H1 (cell line): ENCODE data around the gene TNXB. TPM values are rescaled to one million over a fixed set of nuclear protein-coding genes. Genes with fewer than 3 reads are reported as not detected.

Experiments used
- BACH1 ChIP-seq: IDR thresholded peaks from 2 replicates; pipeline ENCODE4 v1.6.1; 2012; ENCODE audit warnings: low read length, improper control_type of control experiment
- CEBPB ChIP-seq: IDR thresholded peaks from 2 replicates; pipeline ENCODE4 v1.6.1; 2012; ENCODE audit warnings: low read depth, low read length
- CHD1 ChIP-seq: IDR thresholded peaks from 2 replicates; pipeline ENCODE4 v1.6.1; 2012; ENCODE audit warnings: low read depth, low read length, improper control_type of control experiment
- KDM4A ChIP-seq: IDR thresholded peaks from one replicate; pipeline ENCODE4 v1.7.1; 2012; ENCODE audit warnings: low read depth, mild to moderate bottlenecking, moderate library complexity, low read length, inconsistent platforms; ENCODE audit not compliant: severe bottlenecking
- MAFK ChIP-seq: IDR thresholded peaks from 2 replicates; pipeline ENCODE4 v1.6.1; 2012; ENCODE audit warnings: low read depth, mild to moderate bottlenecking, improper control_type of control experiment, low read length
- PHF8 ChIP-seq: fragments of 200-600 bp; sonication (generic); conservative IDR thresholded peaks from 2 replicates; pipeline ENCODE4 v1.7.1; 2012; ENCODE audit warnings: low read depth, mild to moderate bottlenecking, inconsistent platforms, low read length, moderate library complexity
- POLR2AphosphoS5 ChIP-seq: IDR thresholded peaks from 2 replicates; pipeline ENCODE4 v1.6.1; 2011; ENCODE audit warnings: low read depth, low read length
- RFX5 ChIP-seq: IDR thresholded peaks from 2 replicates; pipeline ENCODE4 v1.6.1; 2011; ENCODE audit warnings: low read depth, low read length, improper control_type of control experiment, borderline replicate concordance
- SAP30 ChIP-seq: fragments of 300-600 bp; sonication (generic); IDR thresholded peaks from 2 replicates; pipeline ENCODE4 v1.7.1; 2012; ENCODE audit warnings: low read length, moderate library complexity, mild to moderate bottlenecking, inconsistent platforms; ENCODE audit not compliant: insufficient read depth, insufficient replicate concordance
- polyA plus RNA-seq, 7 experiments: library from polyadenylated mRNA; depleted of rRNA in 3 of 7; stranded (reverse) in 5 of 7; unstranded in 2 of 7; fragments of >200 nt in 5 of 7; fragments of 200-250 nt in 2 of 7; gene quantifications; 1 replicate in 5 of 7; 2 replicates in 1 of 7; 4 replicates in 1 of 7; pipeline versions ENCODE4 v1.2.1 to v1.2.3, GENCODE V29; 2011 to 2013; ENCODE audit warnings: missing spikeins in 2 of 7, mixed read lengths in 2 of 7
- total RNA-seq: library from RNA; stranded (reverse); fragmentation: NEBNext Ultra II Directional; extraction: Animal tissue kit (Norgen Biotek cat#: 25700); gene quantifications from 2 replicates; pipeline ENCODE4 v1.2.1, GENCODE V29; 2021
- TF ChIP-seq, protein P1 (sequence below): fragments of 300-600 bp; sonication (generic); IDR thresholded peaks from 2 replicates; pipeline ENCODE4 v1.7.1; 2012; ENCODE audit warnings: low read length, moderate library complexity, mild to moderate bottlenecking, inconsistent platforms; ENCODE audit not compliant: insufficient replicate concordance

TNXB gene
- total and polyA plus RNA-seq, 2 of the 8 experiments (the other 6 are each of a cell fraction or from before 2014, with no cell fraction given): 3.1 to 4.8 TPM

DNA sequence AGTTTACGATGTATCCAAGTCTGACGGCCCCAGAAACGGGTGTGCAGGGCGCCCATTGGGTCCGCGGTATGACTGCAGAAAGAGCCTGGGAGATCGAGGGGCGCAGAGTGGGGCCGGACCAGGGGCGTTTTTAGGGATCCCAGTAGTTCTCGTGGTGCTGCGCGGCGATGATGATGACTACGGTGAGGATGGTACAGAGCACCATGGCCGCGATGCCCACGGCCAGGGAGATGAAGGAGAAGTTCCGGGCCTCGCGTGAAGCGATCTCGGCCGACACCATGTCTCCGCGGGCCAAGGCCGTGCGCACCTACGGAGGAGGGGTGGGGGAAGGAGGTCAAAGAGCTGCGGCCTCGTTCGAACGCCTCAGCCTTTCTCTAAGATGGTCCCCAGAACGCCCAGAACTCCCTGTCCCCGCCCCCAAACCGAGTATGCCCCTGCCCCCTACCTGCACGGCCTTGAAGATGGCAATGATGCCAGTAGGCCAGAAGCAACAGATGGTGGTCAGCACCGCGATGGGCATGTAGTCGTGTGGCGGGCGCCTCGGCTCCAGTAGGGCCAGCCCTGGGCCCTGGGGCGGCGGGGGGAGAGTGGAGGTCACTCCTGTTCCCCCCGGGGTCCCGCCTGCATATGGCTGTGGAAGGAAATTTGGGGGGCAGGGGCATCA is 40.1 kb upstream of the TNXB start (continued):
- TF ChIP-seq, protein P1, sequence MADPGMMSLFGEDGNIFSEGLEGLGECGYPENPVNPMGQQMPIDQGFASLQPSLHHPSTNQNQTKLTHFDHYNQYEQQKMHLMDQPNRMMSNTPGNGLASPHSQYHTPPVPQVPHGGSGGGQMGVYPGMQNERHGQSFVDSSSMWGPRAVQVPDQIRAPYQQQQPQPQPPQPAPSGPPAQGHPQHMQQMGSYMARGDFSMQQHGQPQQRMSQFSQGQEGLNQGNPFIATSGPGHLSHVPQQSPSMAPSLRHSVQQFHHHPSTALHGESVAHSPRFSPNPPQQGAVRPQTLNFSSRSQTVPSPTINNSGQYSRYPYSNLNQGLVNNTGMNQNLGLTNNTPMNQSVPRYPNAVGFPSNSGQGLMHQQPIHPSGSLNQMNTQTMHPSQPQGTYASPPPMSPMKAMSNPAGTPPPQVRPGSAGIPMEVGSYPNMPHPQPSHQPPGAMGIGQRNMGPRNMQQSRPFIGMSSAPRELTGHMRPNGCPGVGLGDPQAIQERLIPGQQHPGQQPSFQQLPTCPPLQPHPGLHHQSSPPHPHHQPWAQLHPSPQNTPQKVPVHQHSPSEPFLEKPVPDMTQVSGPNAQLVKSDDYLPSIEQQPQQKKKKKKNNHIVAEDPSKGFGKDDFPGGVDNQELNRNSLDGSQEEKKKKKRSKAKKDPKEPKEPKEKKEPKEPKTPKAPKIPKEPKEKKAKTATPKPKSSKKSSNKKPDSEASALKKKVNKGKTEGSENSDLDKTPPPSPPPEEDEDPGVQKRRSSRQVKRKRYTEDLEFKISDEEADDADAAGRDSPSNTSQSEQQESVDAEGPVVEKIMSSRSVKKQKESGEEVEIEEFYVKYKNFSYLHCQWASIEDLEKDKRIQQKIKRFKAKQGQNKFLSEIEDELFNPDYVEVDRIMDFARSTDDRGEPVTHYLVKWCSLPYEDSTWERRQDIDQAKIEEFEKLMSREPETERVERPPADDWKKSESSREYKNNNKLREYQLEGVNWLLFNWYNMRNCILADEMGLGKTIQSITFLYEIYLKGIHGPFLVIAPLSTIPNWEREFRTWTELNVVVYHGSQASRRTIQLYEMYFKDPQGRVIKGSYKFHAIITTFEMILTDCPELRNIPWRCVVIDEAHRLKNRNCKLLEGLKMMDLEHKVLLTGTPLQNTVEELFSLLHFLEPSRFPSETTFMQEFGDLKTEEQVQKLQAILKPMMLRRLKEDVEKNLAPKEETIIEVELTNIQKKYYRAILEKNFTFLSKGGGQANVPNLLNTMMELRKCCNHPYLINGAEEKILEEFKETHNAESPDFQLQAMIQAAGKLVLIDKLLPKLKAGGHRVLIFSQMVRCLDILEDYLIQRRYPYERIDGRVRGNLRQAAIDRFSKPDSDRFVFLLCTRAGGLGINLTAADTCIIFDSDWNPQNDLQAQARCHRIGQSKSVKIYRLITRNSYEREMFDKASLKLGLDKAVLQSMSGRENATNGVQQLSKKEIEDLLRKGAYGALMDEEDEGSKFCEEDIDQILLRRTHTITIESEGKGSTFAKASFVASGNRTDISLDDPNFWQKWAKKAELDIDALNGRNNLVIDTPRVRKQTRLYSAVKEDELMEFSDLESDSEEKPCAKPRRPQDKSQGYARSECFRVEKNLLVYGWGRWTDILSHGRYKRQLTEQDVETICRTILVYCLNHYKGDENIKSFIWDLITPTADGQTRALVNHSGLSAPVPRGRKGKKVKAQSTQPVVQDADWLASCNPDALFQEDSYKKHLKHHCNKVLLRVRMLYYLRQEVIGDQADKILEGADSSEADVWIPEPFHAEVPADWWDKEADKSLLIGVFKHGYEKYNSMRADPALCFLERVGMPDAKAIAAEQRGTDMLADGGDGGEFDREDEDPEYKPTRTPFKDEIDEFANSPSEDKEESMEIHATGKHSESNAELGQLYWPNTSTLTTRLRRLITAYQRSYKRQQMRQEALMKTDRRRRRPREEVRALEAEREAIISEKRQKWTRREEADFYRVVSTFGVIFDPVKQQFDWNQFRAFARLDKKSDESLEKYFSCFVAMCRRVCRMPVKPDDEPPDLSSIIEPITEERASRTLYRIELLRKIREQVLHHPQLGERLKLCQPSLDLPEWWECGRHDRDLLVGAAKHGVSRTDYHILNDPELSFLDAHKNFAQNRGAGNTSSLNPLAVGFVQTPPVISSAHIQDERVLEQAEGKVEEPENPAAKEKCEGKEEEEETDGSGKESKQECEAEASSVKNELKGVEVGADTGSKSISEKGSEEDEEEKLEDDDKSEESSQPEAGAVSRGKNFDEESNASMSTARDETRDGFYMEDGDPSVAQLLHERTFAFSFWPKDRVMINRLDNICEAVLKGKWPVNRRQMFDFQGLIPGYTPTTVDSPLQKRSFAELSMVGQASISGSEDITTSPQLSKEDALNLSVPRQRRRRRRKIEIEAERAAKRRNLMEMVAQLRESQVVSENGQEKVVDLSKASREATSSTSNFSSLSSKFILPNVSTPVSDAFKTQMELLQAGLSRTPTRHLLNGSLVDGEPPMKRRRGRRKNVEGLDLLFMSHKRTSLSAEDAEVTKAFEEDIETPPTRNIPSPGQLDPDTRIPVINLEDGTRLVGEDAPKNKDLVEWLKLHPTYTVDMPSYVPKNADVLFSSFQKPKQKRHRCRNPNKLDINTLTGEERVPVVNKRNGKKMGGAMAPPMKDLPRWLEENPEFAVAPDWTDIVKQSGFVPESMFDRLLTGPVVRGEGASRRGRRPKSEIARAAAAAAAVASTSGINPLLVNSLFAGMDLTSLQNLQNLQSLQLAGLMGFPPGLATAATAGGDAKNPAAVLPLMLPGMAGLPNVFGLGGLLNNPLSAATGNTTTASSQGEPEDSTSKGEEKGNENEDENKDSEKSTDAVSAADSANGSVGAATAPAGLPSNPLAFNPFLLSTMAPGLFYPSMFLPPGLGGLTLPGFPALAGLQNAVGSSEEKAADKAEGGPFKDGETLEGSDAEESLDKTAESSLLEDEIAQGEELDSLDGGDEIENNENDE: no peak
- TF ChIP-seq PHF8 (peak; percentile 39; the same call in 1 of the 2 replicates), SAP30 (peak; percentile 31), MAFK (no peak), POLR2AphosphoS5 (0 out of 2 replicates have a peak, but pooled peaks have one; percentile 31), CEBPB (no peak), CHD1 (no peak), RFX5 (no peak), KDM4A (peak; percentile 31), BACH1 (0 out of 2 replicates have a peak, but pooled peaks have one; percentile 16)
